T-helper 2 cell treated with Interferon-gamma antibody and Interleukin-4, amounts not matched to agents 5 μg/mL and 100 μg/mL, for 36 hours (primary cell): Measurements from ENCODE around the gene P2RX5.

ENCODE experiments used
- DNase-seq: peaks from one replicate; pipeline ENCODE4 v3.0.0; 2021; ENCODE audit warnings: low spot score
- H3K27ac Mint-ChIP-seq: one replicate; pipeline ENCODE4 v1.8.0; 2021; ENCODE audit warnings: mild to moderate bottlenecking, mixed read lengths
- H3K27me3 Mint-ChIP-seq: one replicate; pipeline ENCODE4 v1.8.0; 2021; ENCODE audit warnings: low read depth, mixed read lengths
- H3K36me3 Mint-ChIP-seq: one replicate; pipeline ENCODE4 v1.8.0; 2021; ENCODE audit warnings: low read depth, mixed read lengths
- H3K4me1 Mint-ChIP-seq: one replicate; pipeline ENCODE4 v1.8.0; 2021; ENCODE audit warnings: low read depth, mixed read lengths
- H3K4me3 Mint-ChIP-seq: one replicate; pipeline ENCODE4 v1.8.0; 2022; ENCODE audit warnings: mild to moderate bottlenecking, moderate library complexity, mixed read lengths
- H3K9me3 Mint-ChIP-seq: one replicate; pipeline ENCODE4 v1.8.0; 2021; ENCODE audit warnings: mixed read lengths

Gene P2RX5

DNA sequence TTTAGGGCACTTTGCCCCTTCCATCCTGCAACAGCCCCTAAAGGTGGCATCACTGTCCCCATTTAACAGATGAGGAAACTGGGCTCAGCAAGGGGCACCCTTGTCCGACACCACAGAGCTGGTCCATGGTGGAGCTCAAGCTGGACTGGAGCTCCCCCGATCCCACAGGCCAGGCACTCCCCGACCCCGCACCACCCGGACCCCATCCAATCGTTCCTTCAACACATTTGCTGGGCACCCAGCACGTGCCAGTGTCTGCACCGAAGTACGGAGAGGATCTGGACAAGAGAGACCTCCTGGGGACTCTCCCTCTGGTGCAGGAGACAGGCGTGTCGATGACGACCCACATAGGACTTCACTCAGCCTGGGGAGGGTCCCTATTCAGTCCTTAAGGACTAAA is 13.9 kb downstream of the P2RX5 start:
- Mint-ChIP-seq H3K27ac (peak overlapping the region; percentile 47), H3K9me3 (no peaks in the 10 kb centered on the region), H3K4me3 (no peak overlapping the region), H3K36me3 (peaks cover 31% of the 10 kb centered on the region), H3K4me1 (peaks cover 10% of the 10 kb centered on the region), H3K27me3 (no peaks in the 10 kb centered on the region)
- no peak for DNase-seq

DNA sequence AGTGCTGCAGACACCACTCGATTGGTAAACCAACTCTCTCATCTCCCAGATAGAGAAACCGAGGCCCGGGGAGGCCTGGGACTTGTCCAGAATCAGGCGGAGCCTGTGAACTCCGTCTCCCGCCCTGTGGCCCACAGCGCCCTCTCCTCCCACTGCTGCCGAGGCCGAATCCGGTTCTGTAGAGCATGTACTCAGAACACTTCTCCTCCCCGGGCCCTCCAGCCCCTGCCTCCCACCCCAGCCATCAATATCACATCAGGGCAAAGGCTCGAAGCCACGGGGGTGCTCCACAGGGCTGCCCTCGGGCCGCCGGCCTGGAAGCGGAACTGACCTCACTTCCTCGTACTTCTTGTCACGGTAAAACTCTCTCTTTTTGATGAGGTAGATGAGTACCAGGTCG is 14.4 kb downstream of the P2RX5 start:
- H3K4me3 Mint-ChIP-seq: no peak overlapping the region
- DNase-seq: no peak
- peak overlapping the region; percentile 41 for H3K27ac Mint-ChIP-seq
- peaks cover 10% of the 10 kb centered on the region for H3K4me1 Mint-ChIP-seq
- H3K9me3 Mint-ChIP-seq: no peaks in the 10 kb centered on the region
- no peaks in the 10 kb centered on the region for H3K27me3 Mint-ChIP-seq
- peaks cover 31% of the 10 kb centered on the region for H3K36me3 Mint-ChIP-seq

DNA sequence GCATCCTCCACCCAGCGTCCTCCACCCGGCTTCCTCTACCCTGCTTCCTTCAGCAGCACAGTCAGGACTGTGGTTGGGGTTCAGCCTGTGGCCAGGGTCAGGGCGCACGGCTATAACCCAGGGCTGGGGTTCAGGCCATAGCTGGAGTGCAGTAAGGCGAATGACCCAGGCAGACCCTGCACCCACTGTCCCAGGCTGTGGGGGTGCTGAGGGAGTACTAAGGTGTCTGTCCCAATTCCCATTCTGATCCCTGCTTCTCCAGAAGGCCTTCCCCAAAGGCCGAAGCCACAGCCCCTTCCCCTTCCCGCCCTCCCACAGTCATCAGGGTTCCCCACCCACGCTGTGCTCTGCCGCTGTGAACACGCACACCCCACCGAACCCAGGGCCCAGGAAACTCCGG is 14.9 kb downstream of the P2RX5 start:
- peaks cover 10% of the 10 kb centered on the region for H3K4me1 Mint-ChIP-seq
- no peak overlapping the region for H3K4me3 Mint-ChIP-seq
- no peaks in the 10 kb centered on the region for H3K27me3 Mint-ChIP-seq
- no peak for DNase-seq
- H3K27ac Mint-ChIP-seq: no peak overlapping the region
- no peaks in the 10 kb centered on the region for H3K9me3 Mint-ChIP-seq
- peaks cover 34% of the 10 kb centered on the region for H3K36me3 Mint-ChIP-seq

DNA sequence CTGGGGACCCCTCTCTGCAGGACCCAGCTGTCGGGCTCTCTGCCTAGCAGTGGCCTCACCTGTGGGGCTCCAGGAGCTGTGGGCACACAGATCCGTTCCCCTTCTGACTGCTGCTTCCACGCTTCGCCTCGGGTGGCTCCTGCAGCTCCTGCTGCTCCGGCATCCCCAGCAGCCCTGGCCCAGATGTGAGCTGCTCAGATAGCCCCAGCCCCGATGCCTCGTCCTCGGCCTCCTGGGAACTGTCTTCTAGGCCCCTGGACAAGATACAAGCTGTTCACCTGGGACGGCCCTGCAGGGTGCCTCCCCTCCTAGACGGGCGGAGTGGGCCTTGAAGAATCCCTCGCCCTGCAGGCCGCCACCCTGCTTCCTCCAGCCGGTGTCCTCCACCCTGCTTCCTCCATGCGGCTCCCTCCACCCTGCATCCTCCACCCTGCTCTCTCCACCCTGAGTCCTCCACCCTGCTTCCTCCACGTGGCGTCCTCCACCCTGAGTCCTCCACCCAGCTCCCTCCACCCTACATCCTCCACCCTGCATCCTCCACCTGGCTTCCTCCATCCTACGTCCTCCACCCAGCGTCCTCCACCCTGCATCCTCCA is 16.3 kb downstream of the P2RX5 start:
- H3K27ac Mint-ChIP-seq: peak overlapping the region; percentile 70
- H3K27me3 Mint-ChIP-seq: no peaks in the 10 kb centered on the region
- peaks cover 10% of the 10 kb centered on the region for H3K4me1 Mint-ChIP-seq
- DNase-seq: no peak
- no peaks in the 10 kb centered on the region for H3K9me3 Mint-ChIP-seq
- no peak overlapping the region for H3K4me3 Mint-ChIP-seq
- H3K36me3 Mint-ChIP-seq: peaks cover 36% of the 10 kb centered on the region

DNA sequence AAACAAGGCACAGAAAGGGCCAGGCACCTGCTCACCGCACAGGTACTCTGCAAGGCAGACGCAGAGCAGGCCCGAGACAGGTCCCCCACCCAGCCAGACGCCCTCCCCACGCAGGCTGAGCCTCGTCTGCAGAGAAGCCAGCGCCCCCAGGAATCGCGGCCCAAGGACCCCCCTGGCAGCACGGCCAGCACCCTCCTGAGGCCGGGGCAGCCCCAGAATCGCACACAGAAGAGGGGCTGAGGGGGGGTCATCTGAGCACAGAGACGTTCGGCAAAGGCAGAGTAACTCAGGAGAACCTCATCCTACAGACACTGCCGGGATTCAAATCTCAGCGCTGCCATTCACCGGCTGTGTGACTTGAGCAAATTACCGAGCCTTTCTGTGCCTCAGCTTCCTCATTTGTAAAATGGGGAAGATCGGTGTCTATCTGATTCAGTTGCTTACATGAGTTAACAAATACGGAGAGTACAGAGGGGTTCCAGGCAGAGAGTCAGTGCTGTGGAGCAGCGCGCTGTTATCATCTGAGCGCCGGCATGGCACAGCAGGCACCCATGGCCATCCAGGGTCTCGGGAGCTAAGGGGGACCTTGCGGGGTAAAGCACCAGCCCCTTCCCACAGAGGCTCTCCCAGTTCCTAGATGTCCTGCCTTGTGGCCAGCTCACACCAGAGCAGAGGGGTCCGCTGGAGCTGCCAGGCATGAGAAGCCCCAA is 17.0 kb downstream of the P2RX5 start:
- H3K4me1 Mint-ChIP-seq: peaks cover 10% of the 10 kb centered on the region
- H3K27ac Mint-ChIP-seq: no peak overlapping the region
- no peaks in the 10 kb centered on the region for H3K9me3 Mint-ChIP-seq
- no peak for DNase-seq
- H3K36me3 Mint-ChIP-seq: peaks cover 36% of the 10 kb centered on the region
- no peak overlapping the region for H3K4me3 Mint-ChIP-seq
- no peaks in the 10 kb centered on the region for H3K27me3 Mint-ChIP-seq

DNA sequence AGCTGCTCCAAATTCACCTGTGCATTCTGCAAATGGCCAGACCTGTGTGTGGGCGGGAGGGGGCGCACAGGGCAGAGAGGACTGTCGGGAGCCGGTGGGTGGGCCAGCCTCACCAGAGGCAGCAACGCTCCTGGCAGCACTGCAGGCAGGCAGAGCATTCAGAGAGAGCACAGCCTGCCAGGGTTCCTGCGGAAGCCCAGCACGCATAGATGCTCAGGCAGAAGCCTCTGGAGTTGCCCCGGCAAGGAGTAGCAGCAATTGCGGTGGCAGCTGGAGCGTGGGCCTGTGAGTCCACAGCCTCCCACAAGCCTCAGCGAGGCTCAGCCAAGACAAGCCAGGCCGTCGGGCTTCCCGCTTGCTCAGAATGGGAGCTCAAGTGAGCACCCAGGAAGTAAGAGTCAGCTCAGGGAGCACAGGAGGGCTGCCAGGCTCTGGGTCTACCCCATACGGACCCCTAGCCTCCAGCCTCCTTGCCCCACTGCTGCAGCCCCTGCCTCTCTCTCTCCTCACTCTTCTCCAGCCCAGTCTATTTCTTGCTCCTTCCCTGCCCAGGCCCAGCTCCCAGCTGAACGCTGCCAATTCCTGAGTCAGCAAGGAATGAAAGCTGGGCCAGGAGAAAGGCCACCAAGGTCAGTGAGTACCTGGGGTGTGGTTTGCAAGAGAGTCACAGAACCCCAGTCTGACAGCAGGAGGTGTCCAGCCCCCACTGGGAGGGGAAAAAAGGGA is 17.7 kb downstream of the P2RX5 start:
- H3K27ac Mint-ChIP-seq: no peak overlapping the region
- H3K36me3 Mint-ChIP-seq: peaks cover 35% of the 10 kb centered on the region
- no peaks in the 10 kb centered on the region for H3K27me3 Mint-ChIP-seq
- no peak overlapping the region for H3K4me3 Mint-ChIP-seq
- no peaks in the 10 kb centered on the region for H3K9me3 Mint-ChIP-seq
- DNase-seq: no peak
- H3K4me1 Mint-ChIP-seq: peaks cover 8% of the 10 kb centered on the region

DNA sequence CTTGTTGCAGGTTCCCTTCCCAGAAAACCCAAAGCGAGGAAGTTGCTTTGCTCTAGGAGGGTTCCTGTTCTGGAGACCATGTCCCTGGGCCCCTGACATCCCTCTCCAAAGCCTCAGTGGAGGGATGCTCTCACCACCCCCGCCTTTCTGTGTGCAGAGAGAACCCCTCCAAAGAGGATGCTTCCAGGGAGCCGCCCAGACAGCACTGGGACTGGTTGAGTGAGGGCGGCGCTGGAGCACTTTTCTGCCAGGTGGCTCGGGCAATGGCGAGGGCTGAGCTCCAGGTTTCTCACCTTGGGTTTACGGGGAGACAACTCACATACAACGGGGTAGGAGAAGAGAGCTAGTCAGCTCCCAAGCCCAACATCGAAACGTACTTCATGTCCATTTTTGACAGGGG is 20.1 kb downstream of the P2RX5 start:
- Mint-ChIP-seq H3K9me3 (no peaks in the 10 kb centered on the region), H3K36me3 (peaks cover 22% of the 10 kb centered on the region), H3K4me3 (no peak overlapping the region), H3K27me3 (no peaks in the 10 kb centered on the region), H3K4me1 (peaks cover 3% of the 10 kb centered on the region), H3K27ac (peak overlapping the region; percentile 62)
- DNase-seq: no peak

DNA sequence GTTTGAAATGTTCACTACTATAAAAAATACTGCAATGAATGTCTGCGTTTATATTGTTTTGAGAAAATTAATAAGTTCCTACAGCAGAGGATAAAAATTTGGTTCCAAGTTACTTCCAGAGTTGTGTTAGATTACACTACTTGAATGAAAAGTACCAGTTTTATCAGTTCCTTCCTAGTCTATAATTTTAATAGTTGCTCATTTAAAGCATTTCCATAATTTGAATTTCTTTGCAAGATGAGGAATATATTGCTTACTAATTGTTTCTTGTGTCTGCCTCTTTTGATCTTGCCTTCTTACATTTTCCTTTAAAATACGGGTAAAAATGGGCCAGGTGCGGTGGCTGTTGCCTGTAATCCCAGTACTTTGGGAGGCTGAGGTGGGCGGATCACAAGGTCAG is 23.4 kb downstream of the P2RX5 start:
- Mint-ChIP-seq H3K9me3 (no peaks in the 10 kb centered on the region), H3K27me3 (no peaks in the 10 kb centered on the region), H3K27ac (no peak overlapping the region), H3K4me3 (no peak overlapping the region), H3K36me3 (peaks cover 20% of the 10 kb centered on the region), H3K4me1 (peaks cover 14% of the 10 kb centered on the region)
- no peak for DNase-seq

DNA sequence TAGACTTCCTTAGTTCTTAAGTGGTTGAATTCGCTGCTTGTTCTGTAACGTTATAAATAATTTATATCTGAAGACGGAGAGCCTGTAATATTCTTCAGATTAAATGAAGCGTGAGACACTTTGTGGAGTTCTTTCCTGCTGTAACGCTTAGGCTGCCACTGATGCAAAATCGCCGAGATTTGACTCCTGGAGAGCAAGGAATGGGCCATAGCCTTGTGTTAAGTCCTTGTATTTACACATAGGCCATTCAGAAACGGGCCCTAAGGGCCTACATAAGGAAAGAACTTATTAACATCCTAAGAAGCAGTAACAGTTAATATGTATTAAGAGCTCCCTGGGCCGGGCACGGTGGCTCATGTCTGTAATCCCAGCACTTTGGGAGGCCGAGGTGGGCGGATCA is 26.4 kb downstream of the P2RX5 start:
- no peak for DNase-seq
- Mint-ChIP-seq H3K4me3 (peak overlapping the region; percentile 99), H3K4me1 (peaks cover 22% of the 10 kb centered on the region), H3K27ac (peak overlapping the region; percentile 94), H3K36me3 (peaks cover 13% of the 10 kb centered on the region), H3K27me3 (no peaks in the 10 kb centered on the region), H3K9me3 (no peaks in the 10 kb centered on the region)

DNA sequence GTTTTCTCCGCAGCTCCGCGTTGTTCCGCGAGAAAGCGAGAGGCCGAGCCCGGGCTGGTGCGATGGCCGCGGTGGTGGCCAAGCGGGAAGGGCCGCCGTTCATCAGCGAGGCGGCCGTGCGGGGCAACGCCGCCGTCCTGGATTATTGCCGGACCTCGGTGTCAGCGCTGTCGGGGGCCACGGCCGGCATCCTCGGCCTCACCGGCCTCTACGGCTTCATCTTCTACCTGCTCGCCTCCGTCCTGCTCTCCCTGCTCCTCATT is 26.9 kb downstream of the P2RX5 start:
- Mint-ChIP-seq H3K4me3 (peak overlapping the region; percentile 99), H3K9me3 (no peaks in the 10 kb centered on the region), H3K36me3 (peaks cover 13% of the 10 kb centered on the region), H3K27ac (peak overlapping the region; percentile 94), H3K4me1 (peaks cover 22% of the 10 kb centered on the region), H3K27me3 (no peaks in the 10 kb centered on the region)
- no peak for DNase-seq

DNA sequence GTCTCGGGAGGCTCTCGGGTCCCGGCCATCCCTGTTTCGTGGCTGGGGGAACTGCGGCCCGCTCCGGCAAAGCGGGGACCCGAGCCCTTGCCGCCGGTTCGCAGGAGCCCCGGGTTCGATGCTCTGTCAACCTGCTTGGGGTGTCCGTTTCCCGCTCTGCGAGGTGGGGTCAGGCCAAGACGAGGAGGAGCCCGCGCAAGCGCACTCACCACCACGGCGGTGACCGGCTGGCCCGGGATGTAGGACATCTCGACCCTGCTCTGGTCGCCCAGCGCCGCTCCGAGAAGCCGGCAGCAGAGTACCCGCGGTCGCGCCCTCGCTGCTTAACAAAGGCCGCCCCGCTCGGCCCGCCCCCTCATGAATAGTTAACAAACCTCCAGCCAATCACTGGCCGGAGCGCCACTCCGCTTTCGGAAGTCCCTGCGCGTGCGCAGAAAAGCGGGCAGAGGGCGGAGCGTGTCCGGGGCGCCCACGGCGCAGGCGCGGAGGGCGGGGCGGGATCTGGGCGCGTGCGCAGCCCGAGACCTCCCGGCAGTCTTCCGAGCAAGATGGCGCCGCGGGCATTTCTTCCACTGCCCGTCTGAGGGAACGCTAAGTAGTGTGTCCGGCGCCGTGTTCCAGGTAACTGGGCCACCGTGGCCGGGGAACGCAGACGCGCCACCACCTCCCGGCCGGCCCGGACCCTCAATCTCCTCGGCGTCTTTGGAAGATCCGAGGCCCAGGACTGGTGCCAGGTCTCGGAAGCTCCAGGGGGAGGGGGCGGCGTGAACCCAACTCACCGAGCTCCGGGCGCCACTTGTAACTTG is 27.5 kb downstream of the P2RX5 start, which contains the start of the genes EMC6 and TAX1BP3:
Gene EMC6 (plus strand): TSS at position 534 of the 806 bp plus-strand sequence. CDS start 335 bp downstream, outside the sequence.
Gene TAX1BP3 (minus strand): TSS at position 300 of the 806 bp plus-strand sequence. CDS start 52 bp downstream, at position 248.
- peak within 1 kb of the TSS; percentile 94 for H3K27ac Mint-ChIP-seq
- H3K9me3 Mint-ChIP-seq: no peaks in the 10 kb centered on the region
- peak within 1 kb of the TSS; percentile 99 for H3K4me3 Mint-ChIP-seq
- peaks cover 22% of the 10 kb centered on the region for H3K4me1 Mint-ChIP-seq
- DNase-seq: peak; percentile 100
- no peaks in the 10 kb centered on the region for H3K27me3 Mint-ChIP-seq
- H3K36me3 Mint-ChIP-seq: peaks cover 13% of the 10 kb centered on the region

DNA sequence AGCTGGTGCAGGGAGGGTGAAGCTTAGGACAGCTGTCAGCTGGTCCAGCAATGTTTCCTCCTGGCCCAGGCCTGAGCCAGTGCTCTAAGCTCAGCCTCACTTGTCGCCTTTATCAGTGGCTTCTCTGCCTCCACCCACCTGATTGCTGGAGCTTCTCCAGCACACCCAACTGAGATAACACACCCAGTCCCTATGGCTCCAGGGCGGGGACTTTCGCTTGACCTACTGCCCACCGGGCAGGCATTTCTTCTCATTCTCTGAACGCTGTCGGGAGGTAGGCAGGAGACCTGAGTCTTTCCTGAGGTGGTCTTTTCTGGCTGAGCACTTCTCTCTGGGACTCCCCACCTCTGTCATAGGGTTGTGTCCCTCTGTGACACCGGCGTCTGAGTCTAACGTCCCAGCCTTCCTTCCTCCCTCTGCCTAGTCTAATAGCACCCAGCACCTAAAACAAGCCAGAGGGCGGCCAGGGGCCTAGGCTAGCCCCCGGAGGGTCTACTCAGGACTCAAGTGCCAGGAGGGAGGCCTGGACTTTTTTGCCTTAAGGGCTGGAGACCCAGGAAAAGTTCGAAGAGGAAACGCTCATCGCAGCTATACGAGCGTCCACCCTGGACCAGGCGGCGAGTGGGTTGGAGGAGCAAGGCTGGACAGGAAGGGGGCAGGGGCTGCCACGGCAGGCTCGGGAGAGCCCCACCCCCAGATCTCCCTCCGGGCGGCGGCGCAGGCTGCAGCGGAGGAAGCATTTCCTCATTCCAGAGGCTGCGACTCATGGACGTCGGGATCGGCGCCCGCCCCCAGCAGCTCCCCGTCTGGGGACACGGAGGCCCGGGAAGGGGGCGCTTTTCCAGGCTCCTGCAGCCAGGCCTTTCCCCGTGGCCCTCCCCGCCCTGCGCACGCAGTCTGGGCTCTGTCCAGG is 28.3 kb downstream of the P2RX5 start:
- Mint-ChIP-seq H3K4me1 (peaks cover 22% of the 10 kb centered on the region), H3K27me3 (no peaks in the 10 kb centered on the region), H3K27ac (peak overlapping the region; percentile 78), H3K9me3 (no peaks in the 10 kb centered on the region), H3K36me3 (peaks cover 9% of the 10 kb centered on the region), H3K4me3 (peak overlapping the region; percentile 99)
- DNase-seq: no peak

DNA sequence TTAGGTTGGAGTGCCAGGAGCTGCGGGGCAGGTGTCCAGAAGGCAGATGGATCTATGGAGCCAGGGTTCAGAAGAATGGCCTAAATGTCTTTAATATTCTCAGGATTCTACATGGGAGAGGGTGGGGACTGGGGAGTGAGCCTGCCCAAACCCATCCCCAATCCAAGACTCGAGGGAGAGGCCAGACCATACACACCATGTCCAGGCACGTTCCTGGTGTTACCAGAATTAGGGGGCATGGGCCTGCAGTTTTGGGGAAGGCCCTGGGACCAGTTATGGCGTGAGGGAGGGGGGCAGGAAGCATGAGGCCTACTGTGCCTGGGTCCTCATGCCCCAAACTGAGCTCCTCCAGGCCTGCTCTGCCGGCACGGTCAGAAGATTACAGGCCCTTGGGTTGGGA is 29.4 kb downstream of the P2RX5 start:
- Mint-ChIP-seq H3K36me3 (peaks cover 6% of the 10 kb centered on the region), H3K4me3 (peak overlapping the region; percentile 83), H3K4me1 (peaks cover 19% of the 10 kb centered on the region), H3K27ac (no peak overlapping the region), H3K27me3 (no peaks in the 10 kb centered on the region), H3K9me3 (no peaks in the 10 kb centered on the region)
- no peak for DNase-seq
